Measurements from ENCODE around the gene DISP3. TPM values are rescaled to one million over a fixed set of nuclear protein-coding genes. Genes with fewer than 3 reads are reported as not detected.

DISP3 gene
- total and polyA plus RNA-seq, 2 of the 13 experiments (the other 11 are each of a cell fraction or from before 2014, with no cell fraction given) = 0.08 to 0.13 TPM

- TF ChIP-seq PTBP1 (IDR thresholded peaks at IDR 0.05; ENCODE audit: low read depth, low read length, poor library complexity, severe bottlenecking) = no peak
- no peak for TF ChIP-seq JDP2 (CRISPR knock-in tag; IDR thresholded peaks at IDR 0.05; ENCODE audit: borderline replicate concordance)
- 0 out of 2 replicates have a peak, but pooled peaks have one; percentile 39 for TF ChIP-seq ZNF552 (CRISPR knock-in tag; IDR thresholded peaks at IDR 0.05; ENCODE audit: borderline replicate concordance)
- no peak for TF ChIP-seq ZNF75D (CRISPR knock-in tag; IDR thresholded peaks at IDR 0.05; ENCODE audit: borderline replicate concordance)
- no peak for TF ChIP-seq CBX5 (CRISPR knock-in tag; IDR thresholded peaks at IDR 0.05; ENCODE audit: borderline replicate concordance)
- no peak for TF ChIP-seq KDM5A (IDR thresholded peaks at IDR 0.05; ENCODE audit: borderline replicate concordance, low read length)
- TF ChIP-seq ZNF841 (CRISPR knock-in tag; IDR thresholded peaks at IDR 0.05; ENCODE audit: borderline replicate concordance) = no peak
- TF ChIP-seq SNAPC2 (CRISPR knock-in tag; IDR thresholded peaks at IDR 0.05) = no peak
- TF ChIP-seq HDAC6 (IDR thresholded peaks at IDR 0.05; ENCODE audit: low read depth, low read length) = no peak
- TF ChIP-seq NBN (conservative IDR thresholded peaks at IDR 0.05) = no peak
- no peak for TF ChIP-seq SATB2 (CRISPR knock-in tag; IDR thresholded peaks at IDR 0.05)
- TF ChIP-seq, protein P1, sequence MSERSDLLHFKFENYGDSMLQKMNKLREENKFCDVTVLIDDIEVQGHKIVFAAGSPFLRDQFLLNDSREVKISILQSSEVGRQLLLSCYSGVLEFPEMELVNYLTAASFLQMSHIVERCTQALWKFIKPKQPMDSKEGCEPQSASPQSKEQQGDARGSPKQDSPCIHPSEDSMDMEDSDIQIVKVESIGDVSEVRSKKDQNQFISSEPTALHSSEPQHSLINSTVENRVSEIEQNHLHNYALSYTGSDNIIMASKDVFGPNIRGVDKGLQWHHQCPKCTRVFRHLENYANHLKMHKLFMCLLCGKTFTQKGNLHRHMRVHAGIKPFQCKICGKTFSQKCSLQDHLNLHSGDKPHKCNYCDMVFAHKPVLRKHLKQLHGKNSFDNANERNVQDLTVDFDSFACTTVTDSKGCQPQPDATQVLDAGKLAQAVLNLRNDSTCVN (CRISPR knock-in tag; IDR thresholded peaks at IDR 0.05; ENCODE audit: borderline replicate concordance) = no peak
- TF ChIP-seq TEF (CRISPR knock-in tag; IDR thresholded peaks at IDR 0.05) = no peak
- no peak for TF ChIP-seq PHF20 (CRISPR knock-in tag; IDR thresholded peaks at IDR 0.05)
- no peak for TF ChIP-seq ZSCAN21 (CRISPR knock-in tag; IDR thresholded peaks at IDR 0.05; ENCODE audit: borderline replicate concordance)
- TF ChIP-seq TFAP4 (IDR thresholded peaks at IDR 0.05; ENCODE audit: borderline replicate concordance, low read depth) = no peak
- TF ChIP-seq, protein P2, sequence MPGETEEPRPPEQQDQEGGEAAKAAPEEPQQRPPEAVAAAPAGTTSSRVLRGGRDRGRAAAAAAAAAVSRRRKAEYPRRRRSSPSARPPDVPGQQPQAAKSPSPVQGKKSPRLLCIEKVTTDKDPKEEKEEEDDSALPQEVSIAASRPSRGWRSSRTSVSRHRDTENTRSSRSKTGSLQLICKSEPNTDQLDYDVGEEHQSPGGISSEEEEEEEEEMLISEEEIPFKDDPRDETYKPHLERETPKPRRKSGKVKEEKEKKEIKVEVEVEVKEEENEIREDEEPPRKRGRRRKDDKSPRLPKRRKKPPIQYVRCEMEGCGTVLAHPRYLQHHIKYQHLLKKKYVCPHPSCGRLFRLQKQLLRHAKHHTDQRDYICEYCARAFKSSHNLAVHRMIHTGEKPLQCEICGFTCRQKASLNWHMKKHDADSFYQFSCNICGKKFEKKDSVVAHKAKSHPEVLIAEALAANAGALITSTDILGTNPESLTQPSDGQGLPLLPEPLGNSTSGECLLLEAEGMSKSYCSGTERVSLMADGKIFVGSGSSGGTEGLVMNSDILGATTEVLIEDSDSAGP (CRISPR knock-in tag; IDR thresholded peaks at IDR 0.05; ENCODE audit: borderline replicate concordance) = peak; percentile 74; the same call in 1 of the 2 replicates
- no peak for TF ChIP-seq BCL6 (CRISPR knock-in tag; IDR thresholded peaks at IDR 0.05)
- no peak for TF ChIP-seq MIER3 (CRISPR knock-in tag; IDR thresholded peaks at IDR 0.05; ENCODE audit: borderline replicate concordance)
- no peak for TF ChIP-seq TOPORS (CRISPR knock-in tag; IDR thresholded peaks at IDR 0.05)
- no peak for TF ChIP-seq GTF3A (CRISPR knock-in tag; conservative IDR thresholded peaks at IDR 0.05)
Measured at GRCh38 chr1:11478571-11479374, at the start of gene DISP3 (continued).

All from HepG2 (cell line).